ENCODE data around the gene RBMS3.

GRCh38 chr3:29324180-29324651, 43.3 kb downstream of the RBMS3 start:
- TF ChIP-seq CTCF (conservative IDR thresholded peaks at IDR 0.05 in 1 of 2, IDR thresholded peaks at IDR 0.05 in 1 of 2; ENCODE audit: low read depth in 1 of 2, low read length in 2 of 2) (no peak), EZH2 (IDR thresholded peaks at IDR 0.05; ENCODE audit: low read length, missing control alignments) (no peak)
